GM19351 (cell line): Measurements from ENCODE around the gene TREH.
"Not testable (repeated sequence)": the region's sequence is repeated elsewhere in the genome, so short reads cannot be mapped to it uniquely, and the experiment has no call there.

Source experiments
- ATAC-seq: cut with Tn5 transposase; IDR thresholded peaks from one replicate; pipeline ENCODE4 v1.9.1; 2021; ENCODE audit warnings: mild to moderate bottlenecking, moderate library complexity; ENCODE audit not compliant: unreplicated experiment

The TREH gene

GRCh38 chr11:118697346-118697745 is 17.9 kb upstream of the TREH start:
- no peak for ATAC-seq

- no peak for ATAC-seq
Measured at GRCh38 chr11:118696673-118697226, 17.3 kb upstream of the TREH start.

GRCh38 chr11:118694771-118695170 is 15.3 kb upstream of the TREH start:
- ATAC-seq = no peak

- no peak for ATAC-seq
Measured at GRCh38 chr11:118694185-118694584, 14.7 kb upstream of the TREH start.

DNA sequence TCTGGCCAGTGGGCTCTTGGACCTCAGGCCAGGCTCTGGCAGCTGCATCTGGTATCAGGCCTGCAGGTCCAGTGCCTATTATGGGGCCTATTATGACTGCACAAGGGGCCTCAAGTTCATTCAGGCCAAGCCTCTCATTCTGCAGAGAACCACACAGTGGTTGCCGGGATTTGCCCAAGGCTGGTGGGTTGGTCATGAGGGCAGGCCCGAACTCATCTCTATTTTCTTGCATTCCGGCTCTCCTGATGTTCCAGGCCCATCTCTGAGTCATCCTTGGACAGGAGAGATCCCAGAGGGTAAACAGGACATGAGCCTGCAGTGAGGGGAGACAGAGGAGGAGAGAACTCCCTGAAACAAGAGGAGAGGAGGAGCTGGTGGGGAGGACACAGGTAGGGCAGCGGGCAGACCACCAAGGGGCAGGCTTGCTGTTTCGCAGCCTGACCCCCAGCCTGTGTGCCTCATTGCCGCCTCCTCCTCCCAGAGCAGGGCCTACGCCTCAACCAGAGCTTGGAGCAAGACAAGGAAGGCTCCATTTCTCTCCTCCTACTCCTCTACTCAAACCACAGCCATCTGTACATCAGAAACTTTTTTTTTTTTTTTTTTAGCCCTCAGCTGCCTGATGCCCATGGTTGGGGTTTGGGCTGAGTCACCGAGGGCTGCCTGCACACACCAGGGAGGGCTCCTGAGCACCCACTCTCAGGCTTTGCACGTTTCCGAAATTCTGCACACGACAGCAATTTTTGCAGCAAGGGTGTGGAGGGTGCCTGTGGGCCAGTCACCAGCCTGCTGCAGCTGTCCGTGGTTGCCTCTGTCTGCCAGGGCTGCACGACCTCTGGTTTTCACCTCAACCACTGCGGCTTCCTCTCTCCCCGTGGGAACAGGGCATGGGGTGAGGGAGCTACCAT is 12.7 kb upstream of the TREH start:
- no peak for ATAC-seq

DNA sequence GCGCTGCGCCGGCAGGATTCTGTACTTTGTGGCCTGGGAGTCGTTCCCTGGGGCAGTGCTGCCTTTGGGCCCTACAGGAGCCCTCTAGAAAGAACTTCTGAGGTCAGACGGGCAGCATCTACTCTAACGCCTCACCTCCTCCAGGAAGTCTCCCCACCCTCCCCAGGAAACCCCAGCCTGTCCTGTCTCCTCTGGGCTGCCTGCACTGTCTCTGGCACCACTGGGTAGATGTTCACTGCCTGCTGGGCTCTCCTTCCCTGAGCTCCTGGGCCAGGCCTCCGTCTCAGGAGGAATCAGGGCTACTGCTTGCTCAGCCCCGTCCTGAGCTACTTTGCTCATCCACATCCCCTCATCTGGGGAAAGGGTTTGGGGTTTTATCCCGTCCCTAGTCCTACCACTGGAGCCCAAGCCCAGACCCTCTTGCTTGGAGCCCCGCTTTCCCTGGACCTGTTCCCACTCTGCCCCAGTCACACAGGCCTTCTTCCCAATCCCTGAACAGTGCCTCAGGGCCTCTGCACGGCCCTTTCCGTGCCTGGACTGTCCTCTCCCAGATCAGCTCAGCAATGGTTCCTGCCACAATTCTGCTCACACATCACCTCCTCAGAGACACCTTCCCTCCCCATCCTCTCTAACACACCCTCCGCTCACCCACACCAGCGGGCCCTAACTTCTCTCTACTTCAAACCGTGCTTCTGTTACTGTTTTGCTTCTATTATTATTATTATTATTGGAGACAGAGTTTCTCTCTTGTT is 11.3 kb upstream of the TREH start:
- ATAC-seq = peak; percentile 6

DNA sequence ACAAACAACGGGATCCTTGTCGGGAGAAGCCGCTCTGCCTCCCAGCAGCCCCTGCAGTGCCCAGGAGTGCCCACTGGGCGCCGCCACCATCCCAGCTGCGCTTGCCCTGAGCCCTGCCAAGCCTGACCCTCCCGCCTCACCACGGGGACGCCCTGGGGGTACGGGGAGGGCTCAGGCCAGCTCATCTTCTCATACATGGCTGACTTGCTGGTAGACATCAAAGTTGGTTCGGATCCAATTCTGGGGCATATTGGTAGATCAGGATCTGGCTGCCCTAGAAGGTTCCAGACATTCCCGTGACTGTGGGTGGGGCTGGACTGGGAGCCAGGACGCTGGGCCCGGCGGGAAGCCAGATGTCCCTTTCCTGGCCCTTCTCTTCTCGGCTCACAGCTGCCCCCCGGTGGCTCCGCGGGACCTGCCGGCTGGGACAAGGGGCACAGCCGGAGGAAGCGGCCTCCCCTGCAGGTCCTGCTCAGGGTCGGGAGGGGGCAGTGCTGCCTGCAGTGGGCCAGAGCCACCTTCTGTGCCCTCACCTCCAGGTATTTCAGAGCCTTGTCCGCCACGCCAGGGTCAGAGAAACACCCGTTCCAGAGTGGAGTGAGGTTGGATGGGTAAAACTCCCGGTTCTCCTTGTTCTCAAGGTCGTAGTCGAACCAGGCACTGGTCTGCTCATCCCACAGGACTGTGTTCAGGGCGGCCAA is 10.6 kb upstream of the TREH start:
- peak; percentile 90 for ATAC-seq

DNA sequence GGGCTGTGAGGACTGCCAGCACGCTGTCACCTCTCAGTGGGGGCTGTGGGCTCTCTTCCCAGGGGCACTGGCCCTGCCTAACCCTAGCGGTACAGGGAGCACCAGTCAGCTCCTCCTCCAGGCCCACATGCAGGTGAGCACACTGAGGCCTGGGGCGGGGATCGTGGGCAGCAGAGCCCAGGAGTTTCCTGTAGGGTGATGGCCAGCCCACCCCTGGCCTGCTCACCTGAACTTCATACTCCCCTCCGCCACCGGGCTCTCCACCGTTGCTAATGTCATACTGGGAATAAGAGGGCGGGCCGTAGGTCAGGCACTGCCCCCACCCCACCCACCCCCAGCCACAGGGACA is 10.0 kb upstream of the TREH start:
- no peak for ATAC-seq

- no peak for ATAC-seq
Measured at GRCh38 chr11:118688851-118689502, 9.5 kb upstream of the TREH start.

GRCh38 chr11:118688339-118688738 is 8.9 kb upstream of the TREH start:
- ATAC-seq = not testable (repeated sequence)

DNA sequence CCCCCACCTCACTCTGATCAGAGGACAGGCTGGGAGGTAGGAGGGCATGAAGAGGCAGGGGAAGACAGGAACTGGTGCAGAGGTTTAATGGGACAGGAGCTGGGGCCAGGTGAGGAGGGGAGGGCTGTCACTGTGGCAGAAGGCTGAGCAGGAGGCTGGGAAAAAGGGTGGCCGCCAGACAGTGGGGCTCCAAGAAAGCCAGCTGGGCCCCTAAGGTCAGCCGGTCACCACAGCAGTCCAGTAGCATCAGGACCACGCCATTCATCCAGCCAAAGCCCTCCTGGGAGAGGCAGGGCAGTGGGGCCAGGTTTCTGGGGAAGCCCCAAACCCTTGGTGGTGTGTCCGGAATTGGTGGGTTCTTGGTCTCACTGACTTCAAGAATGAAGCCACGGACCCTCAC is 8.5 kb upstream of the TREH start:
- ATAC-seq = no peak

GRCh38 chr11:118684187-118684586 is 4.7 kb upstream of the TREH start:
- ATAC-seq = no peak

DNA sequence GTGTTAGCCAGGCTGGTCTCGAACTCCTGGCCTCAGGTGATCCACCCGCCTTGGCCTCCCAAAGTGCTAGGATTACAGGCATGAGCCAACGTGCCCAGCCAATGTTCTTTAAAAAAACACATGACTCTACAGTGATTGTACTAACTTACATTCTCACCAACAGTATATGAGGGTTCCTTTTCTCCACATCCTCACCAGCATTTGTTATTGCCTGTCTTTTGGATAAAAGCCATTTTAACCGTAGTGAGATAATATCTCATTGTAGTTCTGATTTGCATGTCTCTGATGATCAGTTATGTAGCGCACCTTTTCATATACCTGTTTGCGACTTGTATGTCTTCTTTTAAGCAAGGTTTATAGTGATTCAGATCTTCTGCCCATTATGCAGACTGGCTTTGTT is 3.5 kb upstream of the TREH start:
- ATAC-seq = not testable (repeated sequence)

DNA sequence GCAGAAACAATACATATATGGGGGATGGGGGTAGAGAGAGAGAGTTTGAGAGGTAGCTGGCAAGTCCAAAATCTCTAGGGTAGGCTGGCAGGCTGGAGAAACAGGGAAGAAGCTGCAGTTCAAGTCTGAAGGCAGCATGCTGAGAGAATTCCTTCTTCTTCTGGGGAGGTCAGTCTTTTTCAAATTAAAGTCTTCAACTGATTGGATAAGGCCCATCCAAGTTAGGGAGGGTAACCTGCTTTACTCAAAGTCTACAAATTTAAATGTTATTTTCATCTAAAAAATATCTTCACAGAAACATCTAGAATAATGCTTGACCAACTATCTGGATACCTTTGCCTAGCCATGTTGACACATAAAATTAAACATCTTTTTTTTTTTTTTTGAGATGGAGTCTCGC is 2.9 kb upstream of the TREH start:
- ATAC-seq = no peak

DNA sequence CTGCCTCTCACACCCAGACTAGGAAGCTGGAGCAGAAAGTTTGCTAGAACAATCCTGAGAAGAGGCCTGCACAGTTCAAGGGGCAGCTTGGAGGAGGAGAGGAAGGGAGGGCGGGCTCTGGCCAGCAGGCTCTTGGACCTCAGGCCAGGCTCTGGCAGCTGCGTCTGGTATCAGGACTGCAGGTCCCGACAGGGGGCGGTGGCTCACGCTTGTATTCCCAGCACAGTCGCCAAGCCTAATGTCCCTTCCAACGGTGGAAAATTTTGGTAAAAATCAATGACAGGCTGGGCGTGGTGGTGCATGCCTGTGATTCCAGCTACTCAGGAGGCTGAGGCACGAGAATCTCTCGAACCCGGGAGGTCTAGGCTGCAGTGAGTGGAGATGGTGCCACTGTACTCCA is 542 bp downstream of the TREH start:
- ATAC-seq = not testable (repeated sequence)

GRCh38 chr11:118677977-118678376 is 1.5 kb downstream of the TREH start:
- ATAC-seq = no peak

- ATAC-seq = no peak
Measured at GRCh38 chr11:118674082-118674435, 5.4 kb downstream of the TREH start.

GRCh38 chr11:118673361-118674081 is 5.9 kb downstream of the TREH start:
- ATAC-seq = no peak

DNA sequence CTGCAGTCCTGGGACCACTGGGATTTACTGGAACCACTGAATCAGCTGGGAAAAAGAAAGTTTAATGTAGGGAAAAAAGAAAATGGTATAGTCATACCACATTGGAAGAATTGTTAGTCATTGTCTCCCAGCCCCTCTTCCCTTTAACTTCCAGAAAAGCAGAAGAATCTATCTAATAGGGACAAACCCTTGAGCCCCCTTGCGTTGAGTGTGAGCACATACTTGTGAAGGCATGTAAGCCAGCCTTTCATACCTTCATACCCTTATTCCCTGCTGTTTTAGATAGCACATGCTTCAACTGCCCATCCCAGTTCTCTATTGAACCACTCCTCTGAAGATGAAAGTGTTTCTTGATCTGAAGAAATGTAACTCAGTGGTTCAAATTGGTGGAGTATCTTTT is 6.6 kb downstream of the TREH start:
- no peak for ATAC-seq

GRCh38 chr11:118671254-118671653 is 8.2 kb downstream of the TREH start:
- ATAC-seq = no peak
